HL-60 (cell line): ENCODE data around the gene IL17D.

Experiments
- CTCF ChIP-seq: IDR thresholded peaks from one replicate; pipeline ENCODE4 v1.5.1; 2011; ENCODE audit warnings: low read length, control low read depth, inconsistent platforms; ENCODE audit not compliant: insufficient read depth
- GABPA ChIP-seq: IDR thresholded peaks from 2 replicates; pipeline ENCODE4 v1.6.1; 2012; ENCODE audit warnings: low read depth
- POLR2AphosphoS5 ChIP-seq: IDR thresholded peaks from 2 replicates; pipeline ENCODE4 v1.6.1; 2012; ENCODE audit warnings: low read depth
- REST ChIP-seq: IDR thresholded peaks from 2 replicates; pipeline ENCODE4 v1.6.1; 2012; ENCODE audit warnings: low read depth; ENCODE audit not compliant: insufficient replicate concordance
- SPI1 ChIP-seq: IDR thresholded peaks from 2 replicates; pipeline ENCODE4 v1.6.1; 2012; ENCODE audit warnings: low read depth, mild to moderate bottlenecking, borderline replicate concordance

- TF ChIP-seq POLR2AphosphoS5 (no peak), CTCF (no peak), SPI1 (no peak), REST (no peak), GABPA (no peak)
Observed at GRCh38 chr13:20689291-20689690, 14.2 kb upstream of the IL17D start.
